SK-N-DZ (cell line): Measurements from ENCODE around the gene OPN4.

Source experiments
- DNase-seq: peaks from one replicate; pipeline ENCODE4 v3.0.0-alpha.2; 2015; ENCODE audit warnings: low spot score

OPN4 gene

DNA sequence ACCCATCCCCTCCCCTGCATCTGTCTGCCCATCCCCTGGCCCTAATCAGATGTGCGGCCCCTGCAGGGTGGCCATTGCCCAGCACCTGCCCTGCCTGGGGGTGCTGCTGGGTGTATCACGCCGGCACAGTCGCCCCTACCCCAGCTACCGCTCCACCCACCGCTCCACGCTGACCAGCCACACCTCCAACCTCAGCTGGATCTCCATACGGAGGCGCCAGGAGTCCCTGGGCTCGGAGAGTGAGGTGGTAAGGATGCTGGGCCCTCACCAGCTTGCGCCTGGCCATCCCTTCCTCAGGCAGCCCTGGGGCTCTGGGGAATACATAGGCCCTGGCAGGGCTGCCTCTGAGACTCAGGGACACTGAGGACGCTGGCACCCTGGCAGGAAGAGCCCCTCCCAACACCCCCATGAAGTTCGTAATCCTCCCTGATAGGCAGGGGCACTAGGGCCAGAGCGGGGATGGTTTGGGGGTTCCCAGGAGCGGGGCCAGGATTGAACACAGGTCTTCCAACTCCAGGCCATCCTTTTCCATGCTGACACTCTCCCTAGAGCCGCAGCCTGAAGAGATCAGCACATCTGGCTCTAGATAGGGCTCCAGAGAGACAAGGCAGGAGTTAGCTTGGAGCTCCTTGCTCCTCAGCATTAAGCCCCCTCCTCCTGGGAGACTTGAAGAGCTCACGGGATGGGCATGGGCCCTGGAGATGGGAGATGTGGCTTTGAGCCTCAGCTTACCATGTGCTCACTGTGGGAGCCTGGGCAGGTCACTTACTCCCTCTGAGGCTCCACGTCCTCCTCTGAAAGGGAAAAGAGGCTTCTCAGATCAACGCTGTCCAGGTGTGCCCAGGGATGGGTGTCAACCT lies 8.1 kb downstream of the OPN4 start:
- DNase-seq, result no peak

DNA sequence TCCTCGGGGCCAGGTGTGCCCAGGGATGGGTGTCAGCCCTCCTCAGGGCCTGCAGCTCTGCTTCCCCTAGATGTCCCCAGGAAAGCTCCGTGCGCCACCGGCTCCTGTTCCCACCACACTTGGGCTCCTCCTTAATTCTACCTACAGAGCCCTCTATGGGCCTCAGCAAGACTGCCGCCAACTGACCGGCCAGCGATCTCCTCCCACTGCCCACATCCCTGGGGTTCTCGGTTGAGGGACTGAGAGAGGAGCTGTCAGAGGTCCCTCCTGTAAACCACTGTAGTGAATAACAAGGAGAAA lies 8.6 kb downstream of the OPN4 start:
- DNase-seq, result no peak

DNA sequence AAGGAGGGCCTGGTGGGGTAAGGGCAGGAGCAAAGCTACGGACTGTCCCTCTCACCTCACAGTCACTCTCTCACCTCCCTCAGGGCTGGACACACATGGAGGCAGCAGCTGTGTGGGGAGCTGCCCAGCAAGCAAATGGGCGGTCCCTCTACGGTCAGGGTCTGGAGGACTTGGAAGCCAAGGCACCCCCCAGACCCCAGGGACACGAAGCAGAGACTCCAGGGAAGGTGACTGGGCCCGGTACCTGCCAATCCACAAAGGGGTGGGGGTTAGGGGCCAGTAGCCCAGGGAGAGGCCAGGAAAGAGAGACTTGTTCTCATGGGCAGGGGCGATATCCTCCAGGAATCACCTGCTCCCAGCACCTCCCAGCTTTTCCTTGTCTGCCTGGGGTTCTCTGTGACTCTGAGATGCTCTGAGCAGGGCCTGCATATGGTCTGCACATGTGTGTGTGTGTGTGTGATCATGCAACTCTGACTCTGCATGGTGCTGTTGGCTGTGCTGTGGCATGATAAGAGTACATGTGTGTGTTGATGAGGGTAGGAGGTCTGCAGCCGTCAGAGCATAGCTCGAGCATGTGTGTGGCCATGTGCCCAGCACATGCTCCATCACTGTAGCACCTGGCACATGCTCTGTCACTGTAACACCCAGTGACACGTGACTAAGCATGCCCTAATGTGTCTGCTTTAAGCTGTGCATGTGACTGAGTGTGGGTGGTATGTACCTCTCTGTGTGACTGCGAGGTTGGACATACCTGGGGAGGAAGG lies 9.4 kb downstream of the OPN4 start:
- no peak for DNase-seq

DNA sequence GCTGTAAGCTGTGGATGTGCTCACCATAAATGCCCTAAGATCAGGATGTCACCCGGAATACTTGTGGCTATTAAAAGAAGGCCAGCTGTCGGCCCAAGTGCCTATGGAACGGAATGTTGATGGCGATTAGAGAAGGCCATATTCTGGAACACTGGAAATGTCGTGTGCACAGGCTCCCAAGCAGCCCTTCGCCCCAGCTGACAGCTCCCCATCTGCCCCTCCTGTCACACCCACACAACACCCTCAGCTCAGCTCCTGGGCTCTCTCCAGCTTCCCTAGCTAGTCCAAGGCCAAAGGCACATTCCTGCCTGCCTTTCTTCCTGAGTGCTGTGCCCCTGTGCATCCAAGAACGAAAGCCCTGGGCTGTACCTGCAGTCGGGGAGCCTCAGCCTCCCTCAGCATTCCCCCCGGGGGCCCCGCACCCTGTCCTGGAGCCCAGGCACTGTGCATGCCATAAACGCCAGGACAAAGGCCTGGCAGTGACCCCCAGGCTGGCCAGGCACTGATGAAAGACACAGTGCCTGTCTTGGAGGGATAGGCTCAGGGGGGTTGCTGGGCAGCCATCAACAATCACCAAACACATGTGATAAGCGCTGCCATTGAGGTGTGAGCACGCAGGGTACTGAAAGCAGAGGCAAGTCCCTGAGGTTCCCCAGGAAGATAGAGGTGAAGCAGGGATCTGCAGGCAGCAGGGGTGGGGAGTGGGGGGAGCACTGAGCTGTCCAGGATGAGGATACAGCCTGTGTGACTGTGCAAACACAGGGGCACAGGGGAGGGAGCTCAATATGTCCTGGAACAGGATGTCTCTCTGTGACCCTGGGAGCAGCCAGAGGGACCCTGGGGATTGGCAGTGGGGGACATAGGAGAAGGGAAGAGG lies 10.2 kb downstream of the OPN4 start:
- no peak for DNase-seq

DNA sequence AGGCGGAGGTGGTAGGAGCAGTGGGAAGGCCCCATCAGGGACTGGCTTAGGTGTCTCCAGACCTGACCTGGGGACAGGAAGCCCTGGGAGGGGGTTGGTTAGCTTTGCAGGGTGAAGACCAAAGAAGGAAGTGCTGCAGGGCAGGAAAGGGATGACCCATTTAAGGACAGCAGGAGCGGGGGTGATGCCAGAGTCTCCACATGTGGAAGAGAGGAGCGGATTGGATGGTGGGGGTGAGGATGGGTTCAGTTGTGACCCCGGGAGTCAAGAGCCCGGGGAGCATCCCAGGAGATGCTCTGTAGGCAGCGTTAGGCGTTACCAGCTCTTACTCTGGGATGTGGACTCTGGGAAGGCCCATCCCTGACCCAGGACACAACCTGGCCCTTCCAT lies 10.9 kb downstream of the OPN4 start:
- DNase-seq, result no peak

DNA sequence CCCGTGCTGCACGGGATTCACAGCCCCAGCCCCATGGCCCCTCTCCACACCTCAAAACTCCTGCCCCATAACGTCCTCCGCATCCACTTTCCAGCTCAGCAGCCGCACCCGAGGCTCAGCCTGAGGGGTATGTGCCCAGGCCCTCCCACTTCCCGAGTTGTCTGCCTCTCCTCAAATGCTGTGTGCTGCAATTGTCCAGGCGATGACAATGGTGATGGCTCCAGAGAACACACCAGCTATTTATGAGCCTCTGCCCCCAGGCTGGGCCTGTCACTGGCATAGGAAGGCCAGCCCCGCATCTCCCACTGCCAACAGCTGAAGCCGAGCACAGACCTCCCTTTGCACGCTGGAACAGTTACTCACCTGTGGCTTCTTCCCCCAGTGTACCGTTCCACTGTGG lies 11.5 kb downstream of the OPN4 start:
- no peak for DNase-seq

DNA sequence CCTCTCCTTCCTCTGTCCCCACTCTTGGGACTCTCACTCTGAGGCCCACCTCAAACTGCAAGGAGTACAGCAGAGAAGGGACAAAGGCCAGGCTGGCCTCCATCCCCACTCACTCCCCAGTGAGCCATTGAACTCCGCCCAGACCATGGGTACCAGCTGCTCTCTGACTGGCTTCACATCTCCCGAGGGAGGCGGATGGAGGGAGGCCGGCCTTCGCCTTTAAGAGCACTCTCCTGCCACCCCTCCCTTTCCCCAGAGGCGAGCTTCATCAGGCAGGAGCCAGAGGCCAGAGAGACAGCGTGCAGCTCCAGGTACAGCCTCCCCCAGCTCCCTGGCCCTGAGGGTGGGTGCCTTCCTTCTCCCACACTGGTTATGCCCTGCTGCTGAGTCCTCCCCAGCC lies 12.2 kb downstream of the OPN4 start:
- peak; percentile 82 for DNase-seq

DNA sequence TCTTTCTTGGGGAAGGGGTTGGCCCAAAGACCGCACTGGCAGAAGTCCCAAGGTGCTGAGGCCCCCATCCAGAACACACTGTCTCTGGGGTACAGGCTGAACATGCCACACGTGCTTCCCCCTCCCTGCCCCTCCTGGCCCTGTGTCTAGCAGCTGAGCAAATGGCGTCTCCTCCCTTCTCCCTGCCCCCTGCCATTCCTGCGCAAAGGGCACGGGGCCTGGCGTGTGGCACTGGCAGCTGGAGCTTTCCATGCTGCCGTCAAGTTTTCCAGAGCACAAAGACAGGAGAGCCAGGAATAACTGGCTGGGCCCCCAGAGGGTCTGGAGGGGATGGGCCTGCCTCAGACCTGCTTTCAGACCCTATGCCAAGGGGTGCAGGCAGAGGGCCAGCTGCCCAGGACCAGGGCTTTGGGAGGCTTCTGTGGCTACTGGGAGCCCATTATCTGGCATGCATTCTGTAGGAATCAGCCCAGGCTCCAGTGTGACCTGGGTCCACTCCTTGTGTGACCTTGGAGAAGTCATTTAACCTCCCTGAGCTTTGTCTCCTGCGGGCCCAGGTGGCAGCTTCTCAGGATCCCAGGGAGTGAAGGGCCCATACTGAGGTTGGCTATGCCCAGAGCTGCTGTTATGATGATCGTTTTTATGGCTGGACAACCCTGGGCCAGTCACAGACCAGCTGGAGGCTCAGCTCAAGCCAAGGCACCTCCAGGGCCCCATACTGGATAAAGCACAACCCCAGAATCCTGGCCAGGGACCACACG lies 13.3 kb downstream of the OPN4 start:
- no peak for DNase-seq

DNA sequence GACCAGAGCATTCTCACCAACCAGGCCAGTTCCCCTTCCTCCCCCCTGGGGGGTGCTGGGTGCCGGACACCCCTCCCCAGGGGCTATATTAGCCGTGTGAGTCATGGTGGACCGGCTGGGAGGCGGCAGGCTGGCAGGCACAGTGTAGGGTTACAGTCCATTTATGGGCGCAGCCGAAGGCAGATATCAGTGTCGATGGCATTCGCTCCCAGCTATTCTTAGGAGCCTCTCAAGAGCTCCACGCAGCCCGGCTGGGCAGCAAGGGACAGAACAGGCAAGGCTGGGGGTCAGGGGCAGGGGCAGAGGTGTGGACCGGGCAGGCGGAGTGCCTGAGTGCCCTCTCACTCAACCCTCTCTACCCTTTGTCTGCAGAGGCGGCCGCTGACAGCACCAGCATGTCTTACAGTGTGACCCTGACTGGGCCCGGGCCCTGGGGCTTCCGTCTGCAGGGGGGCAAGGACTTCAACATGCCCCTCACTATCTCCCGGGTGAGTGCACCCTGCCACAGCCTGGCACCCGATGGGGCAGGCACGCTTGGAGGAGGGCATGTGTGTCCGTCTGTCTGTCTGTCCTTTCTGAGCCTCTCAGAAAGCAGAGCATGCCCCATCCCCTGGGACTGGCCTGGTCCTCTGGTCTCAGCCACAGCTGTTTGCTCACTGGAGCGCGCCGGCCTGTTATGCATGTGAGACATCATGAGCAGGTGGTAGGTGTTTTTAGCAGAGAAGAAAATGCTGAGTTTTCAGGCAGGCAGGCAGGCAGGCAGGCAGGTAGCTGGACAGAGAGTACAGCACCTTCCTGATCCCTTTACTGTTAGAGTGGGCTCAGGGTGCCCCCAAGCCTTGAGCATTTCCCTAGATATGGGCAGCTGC lies 14.2 kb downstream of the OPN4 start, which contains the start of gene LDB3:
Gene LDB3, plus strand, starts transcription at position 215 of the 869 bp plus-strand sequence. Its CDS starts 181 bp downstream, at position 396.
- peak; percentile 84 for DNase-seq

DNA sequence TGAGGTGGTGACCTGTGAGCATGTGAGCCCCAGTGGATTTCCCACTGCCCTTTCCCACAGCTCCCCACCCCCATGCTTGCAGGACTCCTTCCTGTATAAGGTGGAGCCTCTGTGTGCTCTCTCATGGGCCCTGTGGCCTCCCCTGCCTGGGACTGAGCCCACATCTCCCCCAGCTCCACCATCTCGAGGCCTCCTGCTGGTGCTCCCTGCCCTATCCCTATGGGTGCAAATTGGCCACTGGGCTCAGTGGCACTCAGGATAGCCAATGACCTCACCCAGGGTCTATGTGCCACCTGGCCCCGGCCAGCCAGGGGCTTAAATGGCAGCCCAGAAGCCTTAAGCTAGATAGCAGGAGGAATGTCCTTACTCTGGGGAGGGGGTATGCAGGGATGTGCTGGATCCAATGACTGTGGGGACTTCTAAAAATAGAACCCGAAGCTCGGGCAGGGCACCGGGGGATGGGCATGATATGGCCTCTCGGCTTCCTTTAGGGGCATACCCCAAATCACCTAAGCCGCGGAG lies 16.0 kb downstream of the OPN4 start:
- no peak for DNase-seq

DNA sequence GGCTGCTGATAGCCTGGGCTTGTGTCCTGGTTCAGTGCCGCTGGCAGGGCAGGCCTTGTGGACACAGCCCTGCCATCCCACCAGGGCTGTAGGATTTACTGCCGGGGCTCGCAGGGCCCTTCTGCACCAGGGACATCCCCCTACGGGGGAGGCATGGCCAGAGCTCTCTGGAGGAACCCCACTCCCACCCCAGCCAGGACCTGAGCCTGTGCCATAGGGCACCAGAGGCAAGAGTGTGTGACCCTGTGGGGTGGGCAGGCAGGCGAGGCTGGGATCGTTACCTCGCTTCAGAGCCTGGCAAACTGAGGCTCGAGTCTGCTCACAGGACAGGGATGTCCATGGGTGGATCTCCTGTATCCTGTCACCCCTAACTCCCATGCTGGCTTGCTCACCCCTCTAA lies 16.5 kb downstream of the OPN4 start:
- DNase-seq, result no peak

DNA sequence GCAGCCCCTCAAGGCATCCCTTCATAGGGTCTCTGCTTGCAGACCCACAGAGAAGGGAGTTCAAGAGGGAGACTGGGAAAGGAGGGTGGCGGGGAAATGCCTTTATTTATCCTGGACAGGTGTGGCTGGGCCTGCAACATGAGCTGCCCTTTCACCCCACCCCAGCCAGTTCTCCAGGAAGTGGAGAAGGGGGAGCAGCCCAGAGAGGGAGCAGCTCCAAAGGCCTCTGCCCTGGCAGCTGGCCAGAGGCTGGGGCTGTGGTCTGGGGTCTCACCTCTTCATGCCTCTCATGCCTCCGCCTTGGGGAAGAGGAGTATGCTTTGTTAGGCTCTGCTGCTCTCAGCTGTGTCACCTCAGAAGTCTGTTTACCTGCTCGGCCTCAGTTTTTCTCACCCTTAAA lies 17.1 kb downstream of the OPN4 start:
- no peak for DNase-seq

DNA sequence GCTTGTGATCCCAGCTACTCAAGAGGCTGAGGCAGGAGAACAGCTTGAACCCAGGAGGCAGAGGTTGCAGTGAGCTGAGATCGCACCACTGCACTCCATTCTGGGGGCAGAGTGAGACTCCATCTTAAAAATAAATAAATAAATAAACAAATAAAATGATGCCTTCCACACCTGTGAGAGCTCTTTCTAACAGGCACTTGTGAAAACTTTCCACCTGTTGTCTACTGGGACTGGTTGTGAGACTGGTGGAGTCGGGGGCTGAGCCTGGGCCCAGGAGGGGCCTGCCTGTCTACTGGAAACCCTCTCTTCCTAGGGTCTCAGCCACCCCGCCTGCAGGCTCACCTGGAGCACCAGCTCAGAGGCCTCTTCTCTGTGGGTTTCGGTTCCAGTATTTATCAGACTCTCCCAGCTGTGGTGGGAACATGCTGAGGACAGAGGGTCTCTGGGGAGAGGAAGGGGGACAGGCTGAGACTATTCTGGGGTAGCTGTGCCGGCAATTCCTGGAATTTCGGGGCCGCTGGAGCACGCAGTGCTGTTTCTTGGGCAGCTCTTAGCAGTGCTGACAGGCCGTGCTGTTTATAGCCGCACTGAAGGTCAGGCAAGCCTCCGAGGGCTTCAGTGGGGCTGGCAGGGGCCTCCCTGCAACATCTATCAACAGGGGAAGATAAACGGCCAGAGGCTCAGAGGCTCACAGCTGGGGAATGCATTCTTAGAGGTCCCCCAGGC lies 17.8 kb downstream of the OPN4 start:
- peak; percentile 67 for DNase-seq

DNA sequence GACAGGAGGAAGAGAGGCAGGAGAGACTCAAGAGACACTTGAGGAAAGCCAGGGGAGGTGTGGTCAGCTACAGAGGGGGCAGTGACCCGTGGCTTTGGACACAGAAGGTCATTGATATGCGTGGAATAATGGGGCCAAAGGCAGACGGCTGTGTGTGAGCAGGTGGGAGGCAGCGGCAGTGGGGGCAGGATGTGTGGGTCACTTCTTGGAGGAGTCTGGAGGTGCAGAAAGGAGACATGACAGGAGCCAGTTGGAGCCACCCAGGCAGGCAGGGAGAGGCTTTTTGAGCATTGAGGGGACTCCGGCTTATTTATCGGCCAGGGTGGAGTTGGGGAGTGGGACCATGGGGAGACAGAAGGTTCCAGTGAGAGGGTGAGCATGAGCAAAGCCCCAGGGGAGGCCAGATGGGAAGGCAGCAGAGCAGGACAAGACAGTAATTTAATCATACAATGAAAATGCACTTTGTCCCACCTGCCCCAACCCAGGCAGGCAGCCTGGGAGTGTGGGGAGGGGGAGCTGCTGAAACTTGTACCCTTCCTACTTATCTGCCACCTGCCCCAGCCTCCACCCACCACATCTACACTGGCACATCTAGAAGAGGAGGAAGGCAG lies 19.0 kb downstream of the OPN4 start:
- DNase-seq, result peak; percentile 79

DNA sequence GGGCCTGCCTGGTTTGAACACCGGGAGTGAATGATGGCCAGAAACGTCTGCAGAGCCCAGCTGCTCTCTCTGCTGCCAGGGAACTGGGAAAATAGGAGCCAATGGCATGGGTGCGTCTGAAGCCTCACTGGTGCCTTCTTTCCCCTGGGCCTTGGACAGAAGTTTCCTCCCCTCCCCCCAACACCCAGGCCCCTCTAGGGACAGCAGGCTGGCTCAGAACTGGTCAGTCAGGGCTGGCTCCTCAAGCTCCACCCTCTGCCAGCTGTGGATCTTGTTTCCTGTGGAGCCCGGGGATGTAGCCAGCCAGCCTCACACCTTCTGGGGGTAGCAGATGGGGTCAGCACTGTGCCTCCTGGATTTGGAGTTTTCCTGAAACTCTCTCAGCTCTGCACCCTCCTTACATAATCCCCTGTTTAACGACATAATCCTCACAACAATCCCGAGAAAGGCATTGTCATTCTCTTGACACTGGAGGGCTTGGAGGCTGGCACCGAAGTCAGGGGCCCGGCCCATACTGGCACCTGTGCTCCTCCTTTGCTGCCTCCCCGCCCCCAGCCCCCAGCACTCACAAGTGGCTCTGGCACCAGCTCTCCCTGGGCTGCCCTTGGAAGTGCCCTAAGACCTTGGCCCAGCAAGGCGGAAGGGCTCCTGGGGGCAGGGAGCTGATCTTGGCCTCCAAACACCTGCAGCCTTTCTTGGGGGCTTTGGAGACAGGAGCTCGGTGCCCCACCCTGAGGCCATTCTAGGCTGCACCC lies 19.7 kb downstream of the OPN4 start:
- DNase-seq, result no peak

DNA sequence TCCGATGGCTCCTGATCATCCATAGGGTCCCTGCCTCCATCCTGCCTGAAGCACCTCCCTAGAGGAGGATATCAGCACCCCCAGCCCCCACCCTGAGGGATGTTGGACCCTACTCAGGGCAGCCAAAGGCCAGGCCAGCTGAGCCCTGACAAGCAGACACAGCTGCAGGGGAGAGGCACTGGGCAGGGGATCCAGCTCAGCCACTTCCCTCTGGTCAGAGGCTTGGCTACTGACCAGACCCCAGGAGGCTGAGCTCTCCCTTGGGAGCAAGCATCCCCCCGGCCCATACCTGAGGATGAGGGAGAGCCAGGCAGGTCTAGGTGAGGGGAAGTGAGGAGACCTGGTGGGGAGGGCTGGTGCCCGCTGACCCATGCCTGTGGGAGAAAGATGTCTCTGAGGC lies 20.6 kb downstream of the OPN4 start:
- DNase-seq, result no peak

DNA sequence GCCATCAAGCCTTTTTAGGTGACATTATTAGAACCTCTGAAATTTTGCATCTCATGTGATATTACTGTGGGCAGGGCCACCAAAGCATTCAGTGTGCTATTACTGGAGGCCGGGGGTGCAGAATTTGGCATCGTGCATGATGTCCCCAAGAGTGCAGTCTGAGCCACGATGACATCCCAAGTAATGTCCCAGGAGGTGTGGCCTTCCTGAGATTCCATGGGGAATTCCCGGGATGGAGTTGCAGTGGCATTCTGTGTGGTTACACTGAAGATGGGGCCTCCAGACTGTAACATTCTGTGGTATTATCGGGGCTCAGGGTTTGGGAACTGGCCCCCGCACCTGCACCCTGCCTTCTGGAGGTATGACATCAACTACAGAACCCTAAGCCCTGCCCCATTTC lies 23.0 kb downstream of the OPN4 start:
- DNase-seq, result no peak
